ENCODE measurements around the gene RGS3. TPM values are rescaled to one million over a fixed set of nuclear protein-coding genes. Genes with fewer than 3 reads are reported as not detected.
"Not testable (repeated sequence)": the region's sequence is repeated elsewhere in the genome, so short reads cannot be mapped to it uniquely, and the experiment has no call there.

Gene RGS3
- total RNA-seq, 1 experiment from 2014 or later = 16.6 TPM

DNA sequence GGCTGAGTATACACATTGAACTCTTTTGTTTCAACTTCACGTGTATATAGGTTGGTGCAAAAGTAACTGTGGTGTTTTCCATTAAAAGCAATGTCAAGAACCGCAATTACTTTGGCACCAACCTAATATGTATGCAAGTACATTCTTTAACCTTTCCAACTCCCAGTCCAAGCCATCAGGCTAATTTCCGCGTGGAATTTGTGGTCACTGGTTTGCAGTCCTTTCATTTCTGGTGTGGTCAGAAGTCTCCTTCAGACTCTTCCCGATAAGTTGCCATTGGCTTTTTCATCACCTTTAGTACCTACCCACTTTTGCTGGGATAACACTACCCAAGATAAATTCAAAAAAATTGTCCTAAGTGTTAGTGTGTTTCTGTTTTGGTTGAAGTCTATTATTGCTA is 84.0 kb downstream of the RGS3 start (continued):
- TF ChIP-seq, protein P1, sequence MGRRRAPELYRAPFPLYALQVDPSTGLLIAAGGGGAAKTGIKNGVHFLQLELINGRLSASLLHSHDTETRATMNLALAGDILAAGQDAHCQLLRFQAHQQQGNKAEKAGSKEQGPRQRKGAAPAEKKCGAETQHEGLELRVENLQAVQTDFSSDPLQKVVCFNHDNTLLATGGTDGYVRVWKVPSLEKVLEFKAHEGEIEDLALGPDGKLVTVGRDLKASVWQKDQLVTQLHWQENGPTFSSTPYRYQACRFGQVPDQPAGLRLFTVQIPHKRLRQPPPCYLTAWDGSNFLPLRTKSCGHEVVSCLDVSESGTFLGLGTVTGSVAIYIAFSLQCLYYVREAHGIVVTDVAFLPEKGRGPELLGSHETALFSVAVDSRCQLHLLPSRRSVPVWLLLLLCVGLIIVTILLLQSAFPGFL (CRISPR knock-in tag; IDR thresholded peaks at IDR 0.05; ENCODE audit: borderline replicate concordance) = no peak
- TF ChIP-seq ZNF317 (CRISPR knock-in tag; IDR thresholded peaks at IDR 0.05; ENCODE audit: borderline replicate concordance, low read depth) (no peak), ZMAT4 (CRISPR knock-in tag; IDR thresholded peaks at IDR 0.05) (no peak), KAT7 (CRISPR knock-in tag; IDR thresholded peaks at IDR 0.05; ENCODE audit: borderline replicate concordance) (no peak), NR1H2 (CRISPR knock-in tag; IDR thresholded peaks at IDR 0.05) (no peak)

DNA sequence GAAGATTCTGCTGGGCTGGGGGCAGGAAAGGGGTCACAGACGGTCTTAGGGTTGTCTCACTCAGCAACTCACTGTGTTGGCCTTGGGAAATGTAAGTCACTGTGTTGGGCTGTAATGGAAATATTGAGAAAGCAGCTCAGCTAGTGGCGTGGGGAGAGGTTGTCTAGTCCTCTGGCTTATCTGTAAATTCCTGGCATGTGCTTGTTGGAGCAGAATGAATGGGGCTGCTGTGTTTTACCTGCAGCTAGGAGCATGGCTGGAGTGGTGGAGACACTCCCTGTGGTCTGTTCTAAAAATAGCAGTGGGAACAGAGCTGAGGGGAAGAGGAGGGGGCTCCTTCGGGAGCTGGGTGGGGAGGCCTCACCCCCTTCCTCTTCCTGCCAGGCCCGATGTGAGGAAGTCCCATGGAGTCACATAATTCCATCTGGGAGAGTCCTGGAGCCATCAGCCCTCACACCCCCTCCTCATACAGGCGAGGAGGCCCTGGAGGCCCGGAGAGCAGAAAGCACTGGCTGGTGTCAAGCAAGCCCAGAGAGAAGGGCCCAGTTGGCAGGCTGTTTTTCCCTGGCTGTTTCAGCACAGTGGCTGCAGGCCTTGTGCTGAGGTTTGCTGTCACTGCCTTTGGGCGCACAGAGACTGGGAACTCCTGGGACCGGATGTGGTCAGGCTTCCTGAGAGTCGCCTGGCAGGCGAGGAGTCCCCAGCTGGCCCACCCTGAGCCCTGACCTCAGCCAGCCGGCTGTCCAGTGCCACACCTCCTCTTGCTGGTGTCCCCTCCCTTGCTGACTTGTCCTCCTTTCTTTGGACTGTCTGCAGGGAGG is 84.9 kb downstream of the RGS3 start:
- Mint-ChIP-seq H3K27me3 (ENCODE audit: low read depth) (no peaks in the 10 kb centered on the region), H3K9me3 (no peaks in the 10 kb centered on the region), H3K27ac (peak overlapping the region; percentile 44), H3K4me3 (no peak overlapping the region), H3K4me1 (peaks cover 14% of the 10 kb centered on the region), H3K36me3 (no peaks in the 10 kb centered on the region)
- ATAC-seq = peak; percentile 81
- POLR2A ChIA-PET = no interaction called here
- no peak for DNase-seq (ENCODE audit: low spot score)
- TF ChIP-seq SOX15 (CRISPR knock-in tag; IDR thresholded peaks at IDR 0.05) = no peak
- CTCF ChIA-PET = interaction anchor here (0.9 to 1.8 kb wide), 4 partner anchors 10 to 147 kb away, joined by 3 to 5 read pairs (median 3); partner anchors contain the start of gene ALAD

GRCh38 chr9:113549892-113550291 is 86.4 kb downstream of the RGS3 start:
- H3K27me3 Mint-ChIP-seq (ENCODE audit: low read depth); H3K9me3 Mint-ChIP-seq; POLR2A ChIA-PET; H3K27ac Mint-ChIP-seq; H3K4me3 Mint-ChIP-seq; DNase-seq (ENCODE audit: low spot score); H3K36me3 Mint-ChIP-seq; ATAC-seq: not testable (repeated sequence)
- CTCF ChIA-PET = interaction anchor here (1.1 kb wide), 1 partner anchor 42 kb away, joined by 3 read pairs; no protein-coding TSS in a partner anchor
- peaks cover 14% of the 10 kb centered on the region for H3K4me1 Mint-ChIP-seq

DNA sequence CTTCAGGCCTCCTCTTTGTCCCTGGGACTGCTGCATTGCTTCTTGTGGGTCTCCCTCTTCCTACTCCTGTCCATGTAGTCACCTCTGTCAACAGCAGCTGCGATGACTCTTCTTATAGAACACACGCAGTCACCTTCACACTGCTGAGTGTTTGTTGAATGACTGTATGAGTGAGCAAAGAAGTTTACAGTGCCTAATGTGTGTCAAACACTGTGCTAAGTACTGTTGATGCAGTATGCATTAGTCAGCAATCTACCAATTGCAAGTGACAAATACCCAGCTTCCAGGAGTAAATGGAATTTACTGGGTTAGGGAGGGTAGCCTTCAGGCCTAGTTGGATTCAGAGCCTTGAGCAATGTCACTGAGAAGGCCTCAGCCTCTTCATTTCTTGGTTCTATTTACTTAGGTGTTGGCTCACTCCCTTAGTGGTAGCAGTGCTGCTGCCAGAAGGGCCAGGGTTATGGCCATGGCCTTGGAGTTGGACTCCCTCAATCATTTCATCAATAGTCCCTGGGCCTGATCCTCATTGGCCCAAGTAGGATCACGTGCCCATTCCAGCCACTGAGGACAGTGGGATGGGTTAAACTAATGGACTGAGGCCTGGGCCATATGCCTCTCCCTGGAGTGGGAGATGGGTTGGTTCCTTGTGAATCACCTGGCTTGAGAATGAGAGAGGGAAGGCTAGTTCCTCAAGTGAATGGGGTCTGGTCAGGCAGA is 93.5 kb downstream of the RGS3 start:
- Mint-ChIP-seq H3K36me3 (no peaks in the 10 kb centered on the region), H3K27me3 (ENCODE audit: low read depth) (no peaks in the 10 kb centered on the region; the same call in 1 of the 2 replicates), H3K9me3 (no peaks in the 10 kb centered on the region), H3K4me3 (no peak overlapping the region), H3K27ac (no peak overlapping the region), H3K4me1 (no peaks in the 10 kb centered on the region)
- TF ChIP-seq OVOL2 (CRISPR knock-in tag; IDR thresholded peaks at IDR 0.05; ENCODE audit: borderline replicate concordance) (no peak), RELA (CRISPR knock-in tag; IDR thresholded peaks at IDR 0.05; ENCODE audit: borderline replicate concordance) (no peak), GABPB1 (CRISPR knock-in tag; IDR thresholded peaks at IDR 0.05) (no peak), SOX15 (CRISPR knock-in tag; IDR thresholded peaks at IDR 0.05) (no peak), STAT6 (CRISPR knock-in tag; conservative IDR thresholded peaks at IDR 0.05; ENCODE audit: low read depth) (no peak)
- ChIA-PET POLR2A (no interaction called here), CTCF (interaction anchor here (1.2 kb wide), 1 partner anchor 8 kb away, joined by 3 read pairs; no protein-coding TSS in a partner anchor)
- DNase-seq (ENCODE audit: low spot score) (no peak), ATAC-seq (no peak)
